Mesothelial cell of epicardium (in vitro differentiated cells): Measurements from ENCODE around the gene USP43. TPM values are rescaled to one million over a fixed set of nuclear protein-coding genes. Genes with fewer than 3 reads are reported as not detected.

Experiments used
- DNase-seq, 2 experiments: peaks; one replicate each; pipeline ENCODE4 v3.0.0; 2021; ENCODE audit warnings: low spot score in 2 of 2; ENCODE audit not compliant: unreplicated experiment in 2 of 2
- H3K27ac Mint-ChIP-seq: 2 replicates; pipeline ENCODE4 v1.8.0; 2021; ENCODE audit warnings: mixed read lengths
- H3K27me3 Mint-ChIP-seq: 2 replicates; pipeline ENCODE4 v1.8.0; 2021; ENCODE audit warnings: low read depth, mixed read lengths
- H3K36me3 Mint-ChIP-seq: 2 replicates; pipeline ENCODE4 v1.8.0; 2021; ENCODE audit warnings: mixed read lengths
- H3K4me1 Mint-ChIP-seq: 2 replicates; pipeline ENCODE4 v1.8.0; 2021; ENCODE audit warnings: mixed read lengths
- H3K4me3 Mint-ChIP-seq: 2 replicates; pipeline ENCODE4 v1.8.0; 2021; ENCODE audit warnings: mild to moderate bottlenecking, moderate library complexity, mixed read lengths
- H3K9me3 Mint-ChIP-seq: 2 replicates; pipeline ENCODE4 v1.8.0; 2021; ENCODE audit warnings: mixed read lengths
- total RNA-seq: library from RNA; stranded (reverse); gene quantifications from 3 replicates; pipeline ENCODE4 v1.2.1, GENCODE V29; 2021
- TF ChIP-seq, protein P1 (sequence below): fragments of 200-600 bp; sonication (generic); IDR thresholded peaks from one replicate; pipeline ENCODE4 v1.5.0; 2021; ENCODE audit warnings: antibody characterized with exemption; ENCODE audit not compliant: unreplicated experiment

USP43 gene
- total RNA-seq, 1 donor from 2014 or later = 8.9 TPM

DNA sequence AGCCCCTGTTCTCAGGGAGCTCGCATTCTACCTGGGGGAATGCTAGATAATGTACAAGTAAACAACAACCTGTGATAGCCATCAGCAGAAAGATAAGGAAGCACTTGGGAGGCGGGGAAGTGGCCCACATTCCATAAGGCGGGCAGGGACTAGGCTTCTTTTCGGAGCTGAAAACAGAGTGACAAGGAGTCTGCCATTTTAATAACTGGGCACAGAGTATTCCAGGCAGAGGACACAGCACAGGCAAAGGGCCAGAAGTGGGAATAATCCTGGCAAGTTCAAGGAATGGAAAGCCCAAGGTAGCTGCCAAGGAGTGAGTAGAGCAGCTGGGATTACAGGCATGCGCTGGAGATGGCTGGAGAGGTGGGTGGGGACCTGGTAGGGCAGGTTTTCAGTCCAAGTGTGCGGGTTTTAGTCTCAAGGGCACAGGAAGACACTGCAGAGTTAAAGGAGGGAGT, 24.3 kb downstream of the USP43 start:
- Mint-ChIP-seq H3K4me3 (no peak overlapping the region), H3K36me3 (peaks cover 33% of the 10 kb centered on the region), H3K9me3 (peaks cover 12% of the 10 kb centered on the region), H3K27me3 (peaks cover 2% of the 10 kb centered on the region), H3K4me1 (peaks cover 6% of the 10 kb centered on the region), H3K27ac (no peak overlapping the region)
- TF ChIP-seq, protein P1, sequence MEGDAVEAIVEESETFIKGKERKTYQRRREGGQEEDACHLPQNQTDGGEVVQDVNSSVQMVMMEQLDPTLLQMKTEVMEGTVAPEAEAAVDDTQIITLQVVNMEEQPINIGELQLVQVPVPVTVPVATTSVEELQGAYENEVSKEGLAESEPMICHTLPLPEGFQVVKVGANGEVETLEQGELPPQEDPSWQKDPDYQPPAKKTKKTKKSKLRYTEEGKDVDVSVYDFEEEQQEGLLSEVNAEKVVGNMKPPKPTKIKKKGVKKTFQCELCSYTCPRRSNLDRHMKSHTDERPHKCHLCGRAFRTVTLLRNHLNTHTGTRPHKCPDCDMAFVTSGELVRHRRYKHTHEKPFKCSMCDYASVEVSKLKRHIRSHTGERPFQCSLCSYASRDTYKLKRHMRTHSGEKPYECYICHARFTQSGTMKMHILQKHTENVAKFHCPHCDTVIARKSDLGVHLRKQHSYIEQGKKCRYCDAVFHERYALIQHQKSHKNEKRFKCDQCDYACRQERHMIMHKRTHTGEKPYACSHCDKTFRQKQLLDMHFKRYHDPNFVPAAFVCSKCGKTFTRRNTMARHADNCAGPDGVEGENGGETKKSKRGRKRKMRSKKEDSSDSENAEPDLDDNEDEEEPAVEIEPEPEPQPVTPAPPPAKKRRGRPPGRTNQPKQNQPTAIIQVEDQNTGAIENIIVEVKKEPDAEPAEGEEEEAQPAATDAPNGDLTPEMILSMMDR = no peak
- DNase-seq = peak in 1 of 2 experiments; percentile 31

DNA sequence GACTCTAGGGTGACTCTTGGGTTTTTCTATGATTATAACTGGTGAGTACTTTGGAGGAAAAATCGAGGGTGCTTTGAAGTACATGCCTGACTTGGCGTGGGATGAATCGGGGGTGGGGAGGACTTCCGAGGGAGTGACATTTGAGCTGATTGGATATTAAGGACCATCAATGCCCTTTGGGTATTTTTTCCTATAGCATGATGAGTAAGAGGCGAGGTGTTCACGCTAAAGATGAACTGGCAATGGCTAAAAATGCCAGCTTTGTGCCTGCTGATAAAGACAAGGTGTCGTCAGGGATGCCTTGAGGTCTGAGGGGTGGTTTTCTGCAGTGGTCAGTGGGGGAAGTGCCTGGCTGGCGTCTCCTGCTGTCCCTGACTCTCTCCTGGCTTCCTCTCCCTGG, 25.3 kb downstream of the USP43 start:
- peaks cover 2% of the 10 kb centered on the region for H3K27me3 Mint-ChIP-seq
- peaks cover 6% of the 10 kb centered on the region for H3K4me1 Mint-ChIP-seq
- peak in 1 of 2 experiments; percentile 22 for DNase-seq
- H3K4me3 Mint-ChIP-seq = no peak overlapping the region
- TF ChIP-seq, protein P1 = no peak
- H3K27ac Mint-ChIP-seq = no peak overlapping the region
- peaks cover 26% of the 10 kb centered on the region for H3K36me3 Mint-ChIP-seq
- H3K9me3 Mint-ChIP-seq = peaks cover 3% of the 10 kb centered on the region

DNA sequence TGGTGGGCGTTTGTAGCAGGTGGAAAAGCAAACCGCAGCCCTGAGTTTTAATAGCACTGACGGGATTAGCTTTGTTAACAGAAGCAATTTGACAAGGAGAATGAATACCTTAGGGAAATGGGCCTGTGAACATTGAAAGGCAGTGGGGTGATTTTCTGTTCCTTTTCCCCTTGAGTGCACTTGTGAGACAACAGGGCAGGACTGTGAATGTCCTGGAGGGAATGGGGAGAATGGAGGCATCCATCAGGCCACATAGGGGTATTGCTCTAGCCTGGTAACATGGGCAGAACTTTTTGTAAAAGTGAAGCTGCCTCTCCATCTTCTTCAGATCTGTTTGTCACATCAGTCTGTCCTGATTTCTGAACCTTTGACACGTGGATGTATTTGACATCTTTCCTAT, 26.2 kb downstream of the USP43 start:
- TF ChIP-seq, protein P1 = no peak
- H3K27me3 Mint-ChIP-seq = peaks cover 2% of the 10 kb centered on the region
- H3K36me3 Mint-ChIP-seq = peaks cover 17% of the 10 kb centered on the region
- H3K4me1 Mint-ChIP-seq = peaks cover 6% of the 10 kb centered on the region
- no peak for DNase-seq
- no peaks in the 10 kb centered on the region for H3K9me3 Mint-ChIP-seq
- H3K4me3 Mint-ChIP-seq = no peak overlapping the region
- H3K27ac Mint-ChIP-seq = no peak overlapping the region

DNA sequence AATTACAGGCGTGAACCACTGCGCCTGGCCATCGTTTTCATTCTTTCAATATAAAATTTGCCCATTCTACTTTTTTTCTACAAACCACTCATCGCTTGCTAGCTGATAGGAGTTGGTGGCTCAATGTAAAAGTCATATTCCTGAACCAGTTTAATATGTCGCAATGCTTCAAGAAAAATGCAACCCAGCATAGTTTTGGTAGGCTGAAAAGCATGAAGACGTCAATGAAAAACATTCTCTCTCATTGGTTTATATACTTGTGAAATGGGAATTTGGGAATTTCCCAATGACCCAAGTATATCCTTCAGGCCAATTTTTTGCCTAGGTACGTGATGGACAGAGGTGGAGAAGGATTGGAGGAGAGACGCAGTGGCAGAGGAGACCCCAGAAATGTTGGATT, 26.9 kb downstream of the USP43 start:
- no peak for DNase-seq
- no peak overlapping the region for H3K4me3 Mint-ChIP-seq
- TF ChIP-seq, protein P1 = no peak
- H3K36me3 Mint-ChIP-seq = peaks cover 14% of the 10 kb centered on the region
- H3K27me3 Mint-ChIP-seq = peaks cover 2% of the 10 kb centered on the region
- H3K9me3 Mint-ChIP-seq = no peaks in the 10 kb centered on the region
- H3K27ac Mint-ChIP-seq = no peak overlapping the region
- peaks cover 6% of the 10 kb centered on the region for H3K4me1 Mint-ChIP-seq

DNA sequence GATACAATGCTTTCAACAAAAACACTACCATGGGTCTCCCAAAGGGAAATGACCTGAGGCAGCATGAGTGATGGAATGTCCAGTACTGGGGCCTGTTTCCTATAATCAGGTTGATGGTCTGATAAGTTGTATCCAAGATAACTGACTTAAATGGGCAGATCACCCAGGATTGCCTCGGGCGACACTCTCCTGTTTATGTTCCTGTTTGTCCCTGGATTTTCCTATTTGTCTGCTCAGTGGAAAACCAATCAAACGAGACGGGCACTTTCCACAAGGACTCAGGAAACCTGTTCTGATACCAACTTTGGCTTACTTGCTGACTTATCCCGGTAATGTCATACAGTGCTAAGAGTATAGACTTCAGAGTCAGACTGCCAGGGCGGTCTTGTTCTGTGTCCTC, 27.4 kb downstream of the USP43 start:
- Mint-ChIP-seq H3K4me1 (peaks cover 6% of the 10 kb centered on the region), H3K27ac (no peak overlapping the region), H3K9me3 (no peaks in the 10 kb centered on the region), H3K27me3 (peaks cover 2% of the 10 kb centered on the region), H3K36me3 (peaks cover 16% of the 10 kb centered on the region), H3K4me3 (no peak overlapping the region)
- TF ChIP-seq, protein P1 = no peak
- no peak for DNase-seq

DNA sequence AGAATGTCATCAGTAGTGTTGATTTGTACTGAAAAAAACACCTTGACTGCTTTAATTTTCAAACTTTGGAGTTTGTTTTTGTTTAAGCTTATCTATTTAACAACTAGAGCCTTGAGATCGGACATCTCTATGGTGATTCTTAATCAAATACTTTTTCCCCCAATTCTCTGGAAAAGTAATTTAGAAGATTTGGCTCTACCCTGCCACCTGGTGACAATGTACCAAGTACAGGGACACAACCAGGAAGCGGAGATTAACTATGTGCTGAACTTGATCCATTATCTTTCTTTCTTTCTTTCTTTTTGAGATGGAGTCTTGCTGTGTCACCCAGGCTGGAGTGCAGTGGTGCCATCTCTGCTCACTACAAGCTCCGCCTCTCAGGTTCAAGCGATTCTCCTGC, 30.8 kb downstream of the USP43 start:
- DNase-seq = no peak
- no peak overlapping the region for H3K27ac Mint-ChIP-seq

More for the DNA sequence above, 30.8 kb downstream of the USP43 start:
- H3K27me3 Mint-ChIP-seq = no peaks in the 10 kb centered on the region
- H3K4me1 Mint-ChIP-seq = no peaks in the 10 kb centered on the region
- no peak overlapping the region for H3K4me3 Mint-ChIP-seq
- TF ChIP-seq, protein P1 = no peak
- peaks cover 29% of the 10 kb centered on the region for H3K36me3 Mint-ChIP-seq
- peaks cover 12% of the 10 kb centered on the region for H3K9me3 Mint-ChIP-seq
